Measurements from ENCODE around the gene DPAGT1. TPM values are rescaled to one million over a fixed set of nuclear protein-coding genes. Genes with fewer than 3 reads are reported as not detected.
A peak's percentile ranks its signal among the peaks of the same experiment; 100 is the strongest.

The DPAGT1 gene
- total and polyA plus RNA-seq, 2 donors (not counting 3 experiments of a cell fraction or from before 2014, with no cell fraction given) = 62.0 to 203 TPM

DNA sequence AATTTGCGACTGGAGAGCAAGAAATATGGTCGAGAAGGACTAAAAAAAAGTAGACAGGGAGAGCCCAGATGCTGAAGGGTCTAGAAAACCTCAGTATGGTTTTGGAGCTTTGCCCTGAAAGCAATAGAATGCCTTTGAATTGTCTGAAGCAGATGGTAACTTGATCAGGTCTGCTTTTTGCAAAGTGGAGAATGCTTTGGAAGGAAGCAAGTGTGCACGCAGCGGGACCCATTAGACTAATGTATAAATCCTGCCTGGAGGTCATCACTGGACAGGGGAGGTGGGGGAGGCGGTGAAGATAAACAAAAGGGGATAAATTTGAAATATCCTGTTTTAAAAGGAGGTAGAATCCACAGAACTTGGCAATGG is 19.0 kb upstream of the DPAGT1 start:
- H3K9me3 ChIP-seq (replicated peaks; ENCODE audit: control insufficient read depth, insufficient read depth, low read length) = no peaks in the 10 kb centered on the region
- peak overlapping the region; percentile 30 for H2AFZ ChIP-seq (ENCODE audit: low read depth, low read length)
- intact Hi-C loops (cut with micrococcal nuclease) (loop anchor here (1.0 kb wide), 3 partner anchors 13 to 48 kb away; partner anchors contain the start of genes C2CD2L and NLRX1), dilution Hi-C loops (cut with MboI; ENCODE audit: extremely low pct_ligation_motif_present, low sequenced_read_pairs) (no loop called here)
- ChIA-PET POLR2A (interaction anchor here (1.2 to 2.0 kb wide), 2 partner anchors 12 to 18 kb away, joined by 3 to 7 read pairs; partner anchors contain the start of gene DPAGT1), CTCF (interaction anchor here (1.4 to 2.4 kb wide), 5 partner anchors 11 to 218 kb away, joined by 5 to 15 read pairs (median 9); partner anchors contain the start of genes DPAGT1 and NLRX1)
- H3K9me1 ChIP-seq (replicated peaks; ENCODE audit: control insufficient read depth, extremely low read depth, insufficient read depth, low read length) = no peaks in the 10 kb centered on the region
- TF ChIP-seq POLR2A (IDR thresholded peaks at IDR 0.05; ENCODE audit: low read depth, low read length) (no peak), GATA2 (IDR thresholded peaks at IDR 0.05; ENCODE audit: insufficient read depth, insufficient read length, low read depth, low read length) (no peak), JUN (IDR thresholded peaks at IDR 0.05; ENCODE audit: borderline replicate concordance, insufficient read depth, insufficient read length, low read depth) (no peak), EZH2 (IDR thresholded peaks at IDR 0.05; ENCODE audit: borderline replicate concordance, low read depth, low read length, severe bottlenecking) (no peak), FOS (IDR thresholded peaks at IDR 0.05; ENCODE audit: borderline replicate concordance, insufficient read depth, low read length) (no peak), MAX (IDR thresholded peaks at IDR 0.05; ENCODE audit: insufficient read depth, insufficient read length) (no peak), POLR2AphosphoS5 (IDR thresholded peaks at IDR 0.05; ENCODE audit: insufficient read depth, low read depth, low read length) (no peak), MYC (IDR thresholded peaks at IDR 0.05; ENCODE audit: low read depth, low read length) (no peak)
- TF ChIP-seq, protein P1, sequence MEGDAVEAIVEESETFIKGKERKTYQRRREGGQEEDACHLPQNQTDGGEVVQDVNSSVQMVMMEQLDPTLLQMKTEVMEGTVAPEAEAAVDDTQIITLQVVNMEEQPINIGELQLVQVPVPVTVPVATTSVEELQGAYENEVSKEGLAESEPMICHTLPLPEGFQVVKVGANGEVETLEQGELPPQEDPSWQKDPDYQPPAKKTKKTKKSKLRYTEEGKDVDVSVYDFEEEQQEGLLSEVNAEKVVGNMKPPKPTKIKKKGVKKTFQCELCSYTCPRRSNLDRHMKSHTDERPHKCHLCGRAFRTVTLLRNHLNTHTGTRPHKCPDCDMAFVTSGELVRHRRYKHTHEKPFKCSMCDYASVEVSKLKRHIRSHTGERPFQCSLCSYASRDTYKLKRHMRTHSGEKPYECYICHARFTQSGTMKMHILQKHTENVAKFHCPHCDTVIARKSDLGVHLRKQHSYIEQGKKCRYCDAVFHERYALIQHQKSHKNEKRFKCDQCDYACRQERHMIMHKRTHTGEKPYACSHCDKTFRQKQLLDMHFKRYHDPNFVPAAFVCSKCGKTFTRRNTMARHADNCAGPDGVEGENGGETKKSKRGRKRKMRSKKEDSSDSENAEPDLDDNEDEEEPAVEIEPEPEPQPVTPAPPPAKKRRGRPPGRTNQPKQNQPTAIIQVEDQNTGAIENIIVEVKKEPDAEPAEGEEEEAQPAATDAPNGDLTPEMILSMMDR (IDR thresholded peaks at IDR 0.05; ENCODE audit: extremely low read depth in 1 of 2, insufficient read depth in 1 of 2, low read depth in 1 of 2, low read length in 2 of 2) = no peak
- H3K4me2 ChIP-seq (ENCODE audit: insufficient read depth, low read length) = peak overlapping the region; percentile 73
- FAIRE-seq = no peak
- peaks cover 0 to 7% of the 10 kb centered on the region in 2 experiments for H3K36me3 ChIP-seq (ENCODE audit: control insufficient read depth in 2 of 2, extremely low read depth in 1 of 2, insufficient read depth in 2 of 2, low read length in 2 of 2)
- no peaks in the 10 kb centered on the region for H4K20me1 ChIP-seq (replicated peaks; ENCODE audit: control insufficient read depth, extremely low read depth, insufficient read depth, low read length)
- peak overlapping the region in 2 of 3 experiments; percentile 35 to 39 for H3K4me3 ChIP-seq (replicated peaks in 1 of 3; ENCODE audit: insufficient read depth in 1 of 3, low read depth in 1 of 3, low read length in 3 of 3)
- no peak for DNase-seq (ENCODE audit: low read depth, low spot score)
- TSS peak; percentile 94 for BruUV-seq (replicated peaks)
- peaks cover 13% of the 10 kb centered on the region for H3K79me2 ChIP-seq (ENCODE audit: control insufficient read depth, insufficient read depth, low read length)
- peak overlapping the region; percentile 35 for H3K9ac ChIP-seq (replicated peaks; ENCODE audit: extremely low read depth, insufficient read depth, low read length)
- H3K4me1 ChIP-seq (ENCODE audit: control insufficient read depth, extremely low read depth, insufficient read depth, low read length) = peaks cover 12% of the 10 kb centered on the region
- no peaks in the 10 kb centered on the region for H3K27me3 ChIP-seq (ENCODE audit: control insufficient read depth in 2 of 2, insufficient read depth in 2 of 2, low read length in 2 of 2)
- H3K27ac ChIP-seq (ENCODE audit: insufficient read depth, low read depth, low read length) = no peak overlapping the region
